ENCODE data around the gene GNG13.
A peak's percentile ranks its signal among the peaks of the same experiment; 100 is the strongest.
"Not testable (repeated sequence)": the region's sequence is repeated elsewhere in the genome, so short reads cannot be mapped to it uniquely, and the experiment has no call there.

GNG13 gene

GRCh38 chr16:760545-761343 lies 39.8 kb downstream of the GNG13 start, which contains the start of gene MSLN:
Gene MSLN (plus strand): TSS chr16:760734. CDS start chr16:762681, 1,947 bp downstream.
- DNase-seq = no peak

- DNase-seq = no peak
Measured at GRCh38 chr16:760065-760464, 40.5 kb downstream of the GNG13 start.

GRCh38 chr16:759110-759910 lies 41.2 kb downstream of the GNG13 start:
- DNase-seq = no peak

- no peak for DNase-seq
Measured at GRCh38 chr16:756428-756827, 44.1 kb downstream of the GNG13 start.

- no peak for DNase-seq
Measured at GRCh38 chr16:754656-755055, 45.9 kb downstream of the GNG13 start.

GRCh38 chr16:754121-754607 lies 46.4 kb downstream of the GNG13 start:
- DNase-seq = not testable (repeated sequence)

- no peak for DNase-seq
Measured at GRCh38 chr16:752007-752312, 48.6 kb downstream of the GNG13 start.

- DNase-seq = no peak
Measured at GRCh38 chr16:751152-752006, 49.2 kb downstream of the GNG13 start.

GRCh38 chr16:750485-750884 lies 50.0 kb downstream of the GNG13 start:
- DNase-seq = no peak

GRCh38 chr16:749010-749409 lies 51.5 kb downstream of the GNG13 start:
- peak; percentile 69 for DNase-seq

All from fibroblast of skin of back (primary cell).